Measurements from ENCODE around the gene DLG5.

- no peak for TF ChIP-seq CTCF (IDR thresholded peaks at IDR 0.05)
- no peak for TF ChIP-seq POLR2A (IDR thresholded peaks at IDR 0.05)
These were observed 120.9 kb downstream of the DLG5 start for GRCh38 chr10:77805676-77806075.

All from heart left ventricle (tissue), 13 donors.